Measurements from ENCODE around the gene TMEM144.
"Not testable (repeated sequence)": the region's sequence is repeated elsewhere in the genome, so short reads cannot be mapped to it uniquely, and the experiment has no call there.

The TMEM144 gene

DNA sequence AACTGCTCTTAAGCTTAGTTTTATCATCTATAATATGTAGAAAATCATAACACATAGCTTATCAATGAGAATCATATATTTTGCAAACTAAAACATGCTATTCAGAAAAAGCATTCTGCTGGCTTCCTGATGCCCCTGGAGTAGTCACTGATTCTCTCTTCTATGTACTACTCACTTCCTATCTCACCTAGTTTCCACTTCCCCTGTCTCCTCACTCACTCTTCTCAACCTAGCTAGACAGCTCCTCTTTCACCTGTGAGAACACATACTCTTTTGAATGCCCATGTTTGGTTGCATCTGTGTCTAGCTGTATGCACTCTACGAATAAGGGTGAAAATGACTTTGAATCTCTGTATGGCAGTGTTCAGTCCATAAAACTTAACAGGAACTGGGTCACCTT is 9.3 kb downstream of the TMEM144 start:
- Histone ChIP-seq H3K36me3 (ENCODE audit: control insufficient read depth in 2 of 2, insufficient read depth in 1 of 2, low read length in 2 of 2) (peaks cover 0 to 7% of the 10 kb centered on the region in 2 experiments; a peak in 1 of 3 replicates), H3K9me3 (ENCODE audit: control insufficient read depth, insufficient read depth, low read depth, low read length) (no peaks in the 10 kb centered on the region), H3K27ac (ENCODE audit: extremely low read depth, low read depth, low read length) (no peak overlapping the region), H3K4me3 (ENCODE audit: low read depth, low read length) (no peak overlapping the region), H3K4me1 (ENCODE audit: control insufficient read depth, insufficient read depth, low read length) (no peaks in the 10 kb centered on the region)
- TF ChIP-seq ZFHX2 (tag by site-specific recombination; conservative IDR thresholded peaks at IDR 0.05) (no peak), ZNF416 (tag by site-specific recombination; IDR thresholded peaks at IDR 0.05) (no peak), ZBTB17 (tag by site-specific recombination; IDR thresholded peaks at IDR 0.05) (no peak), ZNF677 (tag by site-specific recombination; IDR thresholded peaks at IDR 0.05) (no peak), FEZF1 (tag by site-specific recombination; IDR thresholded peaks at IDR 0.05) (no peak), ZNF654 (tag by site-specific recombination; IDR thresholded peaks at IDR 0.05; ENCODE audit: low read depth) (no peak), ZNF792 (tag by site-specific recombination; IDR thresholded peaks at IDR 0.05) (no peak), HOXC10 (CRISPR knock-in tag; IDR thresholded peaks at IDR 0.05) (no peak), ZNF629 (tag by site-specific recombination; IDR thresholded peaks at IDR 0.05) (no peak), ZNF140 (tag by site-specific recombination; IDR thresholded peaks at IDR 0.05) (no peak), ZNF624 (tag by site-specific recombination; IDR thresholded peaks at IDR 0.05) (no peak)
- TF ChIP-seq, protein P1, sequence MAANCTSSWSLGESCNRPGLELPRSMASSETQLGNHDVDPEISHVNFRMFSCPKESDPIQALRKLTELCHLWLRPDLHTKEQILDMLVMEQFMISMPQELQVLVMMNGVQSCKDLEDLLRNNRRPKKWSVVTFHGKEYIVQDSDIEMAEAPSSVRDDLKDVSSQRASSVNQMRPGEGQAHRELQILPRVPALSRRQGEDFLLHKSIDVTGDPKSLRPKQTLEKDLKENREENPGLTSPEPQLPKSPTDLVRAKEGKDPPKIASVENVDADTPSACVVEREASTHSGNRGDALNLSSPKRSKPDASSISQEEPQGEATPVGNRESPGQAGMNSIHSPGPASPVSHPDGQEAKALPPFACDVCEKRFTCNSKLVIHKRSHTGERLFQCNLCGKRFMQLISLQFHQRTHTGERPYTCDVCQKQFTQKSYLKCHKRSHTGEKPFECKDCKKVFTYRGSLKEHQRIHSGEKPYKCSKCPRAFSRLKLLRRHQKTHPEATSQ (tag by site-specific recombination; IDR thresholded peaks at IDR 0.05): no peak
- TF ChIP-seq, protein P2, sequence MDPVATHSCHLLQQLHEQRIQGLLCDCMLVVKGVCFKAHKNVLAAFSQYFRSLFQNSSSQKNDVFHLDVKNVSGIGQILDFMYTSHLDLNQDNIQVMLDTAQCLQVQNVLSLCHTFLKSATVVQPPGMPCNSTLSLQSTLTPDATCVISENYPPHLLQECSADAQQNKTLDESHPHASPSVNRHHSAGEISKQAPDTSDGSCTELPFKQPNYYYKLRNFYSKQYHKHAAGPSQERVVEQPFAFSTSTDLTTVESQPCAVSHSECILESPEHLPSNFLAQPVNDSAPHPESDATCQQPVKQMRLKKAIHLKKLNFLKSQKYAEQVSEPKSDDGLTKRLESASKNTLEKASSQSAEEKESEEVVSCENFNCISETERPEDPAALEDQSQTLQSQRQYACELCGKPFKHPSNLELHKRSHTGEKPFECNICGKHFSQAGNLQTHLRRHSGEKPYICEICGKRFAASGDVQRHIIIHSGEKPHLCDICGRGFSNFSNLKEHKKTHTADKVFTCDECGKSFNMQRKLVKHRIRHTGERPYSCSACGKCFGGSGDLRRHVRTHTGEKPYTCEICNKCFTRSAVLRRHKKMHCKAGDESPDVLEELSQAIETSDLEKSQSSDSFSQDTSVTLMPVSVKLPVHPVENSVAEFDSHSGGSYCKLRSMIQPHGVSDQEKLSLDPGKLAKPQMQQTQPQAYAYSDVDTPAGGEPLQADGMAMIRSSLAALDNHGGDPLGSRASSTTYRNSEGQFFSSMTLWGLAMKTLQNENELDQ (tag by site-specific recombination; IDR thresholded peaks at IDR 0.05; ENCODE audit: low read depth): no peak
- TF ChIP-seq, protein P3, sequence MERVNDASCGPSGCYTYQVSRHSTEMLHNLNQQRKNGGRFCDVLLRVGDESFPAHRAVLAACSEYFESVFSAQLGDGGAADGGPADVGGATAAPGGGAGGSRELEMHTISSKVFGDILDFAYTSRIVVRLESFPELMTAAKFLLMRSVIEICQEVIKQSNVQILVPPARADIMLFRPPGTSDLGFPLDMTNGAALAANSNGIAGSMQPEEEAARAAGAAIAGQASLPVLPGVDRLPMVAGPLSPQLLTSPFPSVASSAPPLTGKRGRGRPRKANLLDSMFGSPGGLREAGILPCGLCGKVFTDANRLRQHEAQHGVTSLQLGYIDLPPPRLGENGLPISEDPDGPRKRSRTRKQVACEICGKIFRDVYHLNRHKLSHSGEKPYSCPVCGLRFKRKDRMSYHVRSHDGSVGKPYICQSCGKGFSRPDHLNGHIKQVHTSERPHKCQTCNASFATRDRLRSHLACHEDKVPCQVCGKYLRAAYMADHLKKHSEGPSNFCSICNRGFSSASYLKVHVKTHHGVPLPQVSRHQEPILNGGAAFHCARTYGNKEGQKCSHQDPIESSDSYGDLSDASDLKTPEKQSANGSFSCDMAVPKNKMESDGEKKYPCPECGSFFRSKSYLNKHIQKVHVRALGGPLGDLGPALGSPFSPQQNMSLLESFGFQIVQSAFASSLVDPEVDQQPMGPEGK (tag by site-specific recombination; IDR thresholded peaks at IDR 0.05): no peak
- TF ChIP-seq, protein P4, sequence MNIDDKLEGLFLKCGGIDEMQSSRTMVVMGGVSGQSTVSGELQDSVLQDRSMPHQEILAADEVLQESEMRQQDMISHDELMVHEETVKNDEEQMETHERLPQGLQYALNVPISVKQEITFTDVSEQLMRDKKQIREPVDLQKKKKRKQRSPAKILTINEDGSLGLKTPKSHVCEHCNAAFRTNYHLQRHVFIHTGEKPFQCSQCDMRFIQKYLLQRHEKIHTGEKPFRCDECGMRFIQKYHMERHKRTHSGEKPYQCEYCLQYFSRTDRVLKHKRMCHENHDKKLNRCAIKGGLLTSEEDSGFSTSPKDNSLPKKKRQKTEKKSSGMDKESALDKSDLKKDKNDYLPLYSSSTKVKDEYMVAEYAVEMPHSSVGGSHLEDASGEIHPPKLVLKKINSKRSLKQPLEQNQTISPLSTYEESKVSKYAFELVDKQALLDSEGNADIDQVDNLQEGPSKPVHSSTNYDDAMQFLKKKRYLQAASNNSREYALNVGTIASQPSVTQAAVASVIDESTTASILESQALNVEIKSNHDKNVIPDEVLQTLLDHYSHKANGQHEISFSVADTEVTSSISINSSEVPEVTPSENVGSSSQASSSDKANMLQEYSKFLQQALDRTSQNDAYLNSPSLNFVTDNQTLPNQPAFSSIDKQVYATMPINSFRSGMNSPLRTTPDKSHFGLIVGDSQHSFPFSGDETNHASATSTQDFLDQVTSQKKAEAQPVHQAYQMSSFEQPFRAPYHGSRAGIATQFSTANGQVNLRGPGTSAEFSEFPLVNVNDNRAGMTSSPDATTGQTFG (tag by site-specific recombination; IDR thresholded peaks at IDR 0.05; ENCODE audit: borderline replicate concordance): no peak
- TF ChIP-seq, protein P5, sequence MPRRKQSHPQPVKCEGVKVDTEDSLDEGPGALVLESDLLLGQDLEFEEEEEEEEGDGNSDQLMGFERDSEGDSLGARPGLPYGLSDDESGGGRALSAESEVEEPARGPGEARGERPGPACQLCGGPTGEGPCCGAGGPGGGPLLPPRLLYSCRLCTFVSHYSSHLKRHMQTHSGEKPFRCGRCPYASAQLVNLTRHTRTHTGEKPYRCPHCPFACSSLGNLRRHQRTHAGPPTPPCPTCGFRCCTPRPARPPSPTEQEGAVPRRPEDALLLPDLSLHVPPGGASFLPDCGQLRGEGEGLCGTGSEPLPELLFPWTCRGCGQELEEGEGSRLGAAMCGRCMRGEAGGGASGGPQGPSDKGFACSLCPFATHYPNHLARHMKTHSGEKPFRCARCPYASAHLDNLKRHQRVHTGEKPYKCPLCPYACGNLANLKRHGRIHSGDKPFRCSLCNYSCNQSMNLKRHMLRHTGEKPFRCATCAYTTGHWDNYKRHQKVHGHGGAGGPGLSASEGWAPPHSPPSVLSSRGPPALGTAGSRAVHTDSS (tag by site-specific recombination; IDR thresholded peaks at IDR 0.05): no peak
- TF ChIP-seq, protein P6, sequence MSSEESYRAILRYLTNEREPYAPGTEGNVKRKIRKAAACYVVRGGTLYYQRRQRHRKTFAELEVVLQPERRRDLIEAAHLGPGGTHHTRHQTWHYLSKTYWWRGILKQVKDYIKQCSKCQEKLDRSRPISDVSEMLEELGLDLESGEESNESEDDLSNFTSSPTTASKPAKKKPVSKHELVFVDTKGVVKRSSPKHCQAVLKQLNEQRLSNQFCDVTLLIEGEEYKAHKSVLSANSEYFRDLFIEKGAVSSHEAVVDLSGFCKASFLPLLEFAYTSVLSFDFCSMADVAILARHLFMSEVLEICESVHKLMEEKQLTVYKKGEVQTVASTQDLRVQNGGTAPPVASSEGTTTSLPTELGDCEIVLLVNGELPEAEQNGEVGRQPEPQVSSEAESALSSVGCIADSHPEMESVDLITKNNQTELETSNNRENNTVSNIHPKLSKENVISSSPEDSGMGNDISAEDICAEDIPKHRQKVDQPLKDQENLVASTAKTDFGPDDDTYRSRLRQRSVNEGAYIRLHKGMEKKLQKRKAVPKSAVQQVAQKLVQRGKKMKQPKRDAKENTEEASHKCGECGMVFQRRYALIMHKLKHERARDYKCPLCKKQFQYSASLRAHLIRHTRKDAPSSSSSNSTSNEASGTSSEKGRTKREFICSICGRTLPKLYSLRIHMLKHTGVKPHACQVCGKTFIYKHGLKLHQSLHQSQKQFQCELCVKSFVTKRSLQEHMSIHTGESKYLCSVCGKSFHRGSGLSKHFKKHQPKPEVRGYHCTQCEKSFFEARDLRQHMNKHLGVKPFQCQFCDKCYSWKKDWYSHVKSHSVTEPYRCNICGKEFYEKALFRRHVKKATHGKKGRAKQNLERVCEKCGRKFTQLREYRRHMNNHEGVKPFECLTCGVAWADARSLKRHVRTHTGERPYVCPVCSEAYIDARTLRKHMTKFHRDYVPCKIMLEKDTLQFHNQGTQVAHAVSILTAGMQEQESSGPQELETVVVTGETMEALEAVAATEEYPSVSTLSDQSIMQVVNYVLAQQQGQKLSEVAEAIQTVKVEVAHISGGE (tag by site-specific recombination; conservative IDR thresholded peaks at IDR 0.05; ENCODE audit: low read depth): no peak
- ChIA-PET CTCF (interaction anchor here (0.5 to 1.6 kb wide), 3 partner anchors 26 to 271 kb away, joined by 3 to 5 read pairs (median 4); no protein-coding TSS in a partner anchor), POLR2A (no interaction called here)

DNA sequence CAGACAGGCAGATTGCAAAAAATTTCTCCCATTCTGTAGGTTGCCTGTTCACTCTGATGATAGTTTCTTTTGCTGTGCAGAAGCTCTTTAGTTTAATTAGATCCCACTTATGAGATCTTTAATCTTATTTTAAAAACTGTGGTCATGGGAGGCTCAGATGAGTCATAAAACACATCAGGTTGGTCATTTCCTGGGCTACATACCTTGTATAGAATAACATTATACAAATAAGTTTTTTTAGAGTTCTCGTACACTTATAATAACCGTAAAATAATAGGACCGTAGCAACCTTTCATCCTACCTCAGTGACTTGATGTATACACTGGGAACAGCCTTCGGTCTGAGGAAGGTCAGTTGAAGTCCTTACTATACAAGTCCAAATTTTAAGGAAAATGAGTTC is 14.0 kb downstream of the TMEM144 start:
- POLR2A ChIA-PET; H3K9me3 ChIP-seq (ENCODE audit: control insufficient read depth, insufficient read depth, low read depth, low read length); H3K27ac ChIP-seq (ENCODE audit: extremely low read depth, low read depth, low read length); CTCF ChIA-PET; H3K4me1 ChIP-seq (ENCODE audit: control insufficient read depth, insufficient read depth, low read length); H3K4me3 ChIP-seq (ENCODE audit: low read depth, low read length); H3K36me3 ChIP-seq (ENCODE audit: control insufficient read depth in 2 of 2, insufficient read depth in 1 of 2, low read length in 2 of 2): not testable (repeated sequence)

DNA sequence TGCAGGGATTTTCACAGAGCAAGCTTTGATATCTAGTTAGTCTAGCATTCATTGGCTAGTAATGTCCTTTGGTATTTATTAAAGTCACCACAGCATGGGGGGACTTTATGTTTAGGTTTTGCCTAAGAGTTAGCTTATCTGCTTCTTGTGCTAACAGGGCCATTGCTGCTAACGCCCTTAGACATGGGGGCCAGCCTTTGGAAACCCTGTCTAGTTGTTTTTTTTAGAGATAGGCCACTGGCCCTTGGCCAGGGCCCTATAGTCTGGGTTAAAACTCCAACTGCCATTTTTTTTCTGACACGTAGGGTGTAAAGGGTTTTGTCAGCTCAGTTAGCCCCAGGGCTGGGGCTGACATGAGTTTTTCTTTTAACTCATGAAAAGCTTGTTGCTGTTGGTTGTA is 14.7 kb downstream of the TMEM144 start:
- H3K27ac ChIP-seq (ENCODE audit: extremely low read depth, low read depth, low read length); H3K36me3 ChIP-seq (ENCODE audit: control insufficient read depth in 2 of 2, insufficient read depth in 1 of 2, low read length in 2 of 2); H3K4me1 ChIP-seq (ENCODE audit: control insufficient read depth, insufficient read depth, low read length); POLR2A ChIA-PET; CTCF ChIA-PET; H3K9me3 ChIP-seq (ENCODE audit: control insufficient read depth, insufficient read depth, low read depth, low read length); H3K4me3 ChIP-seq (ENCODE audit: low read depth, low read length): not testable (repeated sequence)
